ENCODE data around the gene TCL1A.
"Not testable (repeated sequence)": the region's sequence is repeated elsewhere in the genome, so short reads cannot be mapped to it uniquely, and the experiment has no call there.

The TCL1A gene

GRCh38 chr14:95713596-95714371 lies at the start of gene TCL1A:
Gene TCL1A, minus strand, starts transcription at chr14:95714125. Its CDS starts 59 bp downstream, at chr14:95714066.
- DNase-seq (ENCODE audit: low read depth, low spot score): no peak

GRCh38 chr14:95763032-95763431 lies 49.1 kb upstream of the TCL1A start:
- not testable (repeated sequence) for DNase-seq (ENCODE audit: low read depth, low spot score)

GRCh38 chr14:95761436-95761835 lies 47.5 kb upstream of the TCL1A start:
- DNase-seq (ENCODE audit: low read depth, low spot score): no peak

- no peak for DNase-seq (ENCODE audit: low read depth, low spot score)
Observed at GRCh38 chr14:95760596-95760995, 46.7 kb upstream of the TCL1A start.

- DNase-seq (ENCODE audit: low read depth, low spot score): no peak
Observed at GRCh38 chr14:95759941-95760340, 46.0 kb upstream of the TCL1A start.

GRCh38 chr14:95758331-95758730 lies 44.4 kb upstream of the TCL1A start:
- DNase-seq (ENCODE audit: low read depth, low spot score): no peak

- DNase-seq (ENCODE audit: low read depth, low spot score): no peak
Observed at GRCh38 chr14:95756751-95757150, 42.8 kb upstream of the TCL1A start.

- no peak for DNase-seq (ENCODE audit: low read depth, low spot score)
Observed at GRCh38 chr14:95756127-95756526, 42.2 kb upstream of the TCL1A start.

- no peak for DNase-seq (ENCODE audit: low read depth, low spot score)
Observed at GRCh38 chr14:95741781-95742180, 27.9 kb upstream of the TCL1A start.

GRCh38 chr14:95741038-95741490 lies 27.1 kb upstream of the TCL1A start:
- no peak for DNase-seq (ENCODE audit: low read depth, low spot score)

GRCh38 chr14:95739356-95739755 lies 25.4 kb upstream of the TCL1A start:
- DNase-seq (ENCODE audit: low read depth, low spot score): no peak

- DNase-seq (ENCODE audit: low read depth, low spot score): no peak
Observed at GRCh38 chr14:95733212-95733611, 19.3 kb upstream of the TCL1A start.

- DNase-seq (ENCODE audit: low read depth, low spot score): no peak
Observed at GRCh38 chr14:95730126-95730525, 16.2 kb upstream of the TCL1A start.

- DNase-seq (ENCODE audit: low read depth, low spot score): not testable (repeated sequence)
Observed at GRCh38 chr14:95729402-95730028, 15.6 kb upstream of the TCL1A start.

GRCh38 chr14:95727056-95727700 lies 13.3 kb upstream of the TCL1A start:
- DNase-seq (ENCODE audit: low read depth, low spot score): no peak

GRCh38 chr14:95725685-95726336 lies 11.9 kb upstream of the TCL1A start:
- no peak for DNase-seq (ENCODE audit: low read depth, low spot score)

GRCh38 chr14:95722525-95723190 lies 8.7 kb upstream of the TCL1A start:
- DNase-seq (ENCODE audit: low read depth, low spot score): no peak

GRCh38 chr14:95712398-95712797 lies 1.5 kb downstream of the TCL1A start:
- DNase-seq (ENCODE audit: low read depth, low spot score): no peak

GRCh38 chr14:95711476-95712176 lies 2.3 kb downstream of the TCL1A start:
- DNase-seq (ENCODE audit: low read depth, low spot score): no peak

- no peak for DNase-seq (ENCODE audit: low read depth, low spot score)
Observed at GRCh38 chr14:95710106-95710505, 3.8 kb downstream of the TCL1A start.

GRCh38 chr14:95707327-95707726 lies 6.6 kb downstream of the TCL1A start:
- no peak for DNase-seq (ENCODE audit: low read depth, low spot score)
